ENCODE measurements around the gene FMN2.

GRCh38 chr1:240413732-240414131 lies 322.0 kb downstream of the FMN2 start:
- no peak for TF ChIP-seq CTCF (IDR thresholded peaks at IDR 0.05)
- TF ChIP-seq EZH2 (IDR thresholded peaks at IDR 0.05) = no peak
